IMR-90 (cell line): Measurements from ENCODE around the gene HDAC3. TPM values are rescaled to one million over a fixed set of nuclear protein-coding genes. Genes with fewer than 3 reads are reported as not detected.

Source experiments
- ATAC-seq: fragments of 200-7000 bp; cut with Tn5 transposase; 2 replicates; pipeline ENCODE4 v1.9.1; 2020; ENCODE audit warnings: low read depth, mild to moderate bottlenecking, moderate library complexity
- BruUV-seq: library from RNA; stranded (reverse); fragments of 400-500 nt; replicated peaks from 2 replicates; lab custom pipeline; 2021; lab: Mats Ljungman, UMichigan
- CTCF ChIA-PET: fragments of 300-600 bp; formaldehyde crosslinking; extraction: SDS; loops from one replicate; lab custom pipeline; 2021; ENCODE audit warnings: antibody characterized with exemption; lab: Yijun Ruan, JAX
- POLR2A ChIA-PET: fragments of 300-600 bp; sonication (Branson Sonifier 250); formaldehyde crosslinking; loops from one replicate; lab custom pipeline; 2022; ENCODE audit warnings: antibody characterized with exemption; ENCODE audit not compliant: unreplicated experiment; lab: Charles Lee
- DNase-seq: peaks from one replicate; pipeline ENCODE4 v3.0.0; 2013
- H2AFZ ChIP-seq: replicated peaks from 2 replicates; pipeline ENCODE3; 2013; ENCODE audit warnings: low read length, mild to moderate bottlenecking; ENCODE audit not compliant: poor library complexity
- H2AK5ac ChIP-seq: 2 replicates; pipeline ENCODE4 v1.6.1; 2013; ENCODE audit warnings: low read depth, low read length, inconsistent platforms
- H2AK9ac ChIP-seq: replicated peaks from 2 replicates; pipeline ENCODE3; 2013; ENCODE audit warnings: mild to moderate bottlenecking, low read depth, low read length, moderate library complexity; ENCODE audit not compliant: poor library complexity
- H2BK120ac ChIP-seq: 2 replicates; pipeline ENCODE4 v1.6.1; 2013; ENCODE audit warnings: low read depth, low read length, inconsistent platforms
- H2BK15ac ChIP-seq: 3 replicates; pipeline ENCODE4 v1.6.1; 2013; ENCODE audit warnings: low read depth, low read length, inconsistent platforms
- H2BK20ac ChIP-seq: 2 replicates; pipeline ENCODE4 v1.6.1; 2013; ENCODE audit warnings: low read depth, mild to moderate bottlenecking, inconsistent platforms, low read length, moderate library complexity
- H2BK5ac ChIP-seq: 2 replicates; pipeline ENCODE4 v1.6.1; 2013; ENCODE audit warnings: mild to moderate bottlenecking, low read depth, low read length, inconsistent platforms; ENCODE audit not compliant: poor library complexity, severe bottlenecking
- H3K14ac ChIP-seq: replicated peaks from 2 replicates; pipeline ENCODE4 v1.6.1; 2013; ENCODE audit warnings: low read depth, low read length, inconsistent platforms
- H3K18ac ChIP-seq: 2 replicates; pipeline ENCODE4 v1.6.1; 2013; ENCODE audit warnings: low read depth, low read length, control low read depth
- H3K23ac ChIP-seq: 2 replicates; pipeline ENCODE4 v1.6.1; 2013; ENCODE audit warnings: low read depth, low read length, inconsistent platforms
- H3K27ac ChIP-seq: 2 replicates; pipeline ENCODE4 v1.5.1; 2013; ENCODE audit warnings: mild to moderate bottlenecking, control low read depth, low read length; ENCODE audit not compliant: insufficient read depth
- H3K27me3 ChIP-seq: 2 replicates; pipeline ENCODE4 v1.6.1; 2013; ENCODE audit warnings: low read length; ENCODE audit not compliant: control insufficient read depth, insufficient read depth
- H3K36me3 ChIP-seq: 2 replicates; pipeline ENCODE4 v1.6.1; 2013; ENCODE audit warnings: low read length, mixed read lengths; ENCODE audit not compliant: control insufficient read depth, insufficient read depth
- H3K4ac ChIP-seq: 2 replicates; pipeline ENCODE4 v1.6.1; 2013; ENCODE audit warnings: low read depth, low read length, inconsistent platforms
- H3K4me1 ChIP-seq: 2 replicates; pipeline ENCODE4 v1.6.1; 2013; ENCODE audit warnings: low read length, mixed read lengths; ENCODE audit not compliant: control insufficient read depth, insufficient read depth
- H3K4me2 ChIP-seq: 2 replicates; pipeline ENCODE4 v1.6.1; 2013; ENCODE audit warnings: low read depth, mild to moderate bottlenecking, control low read depth, low read length, moderate library complexity
- H3K4me3 ChIP-seq: 2 replicates; pipeline ENCODE4 v1.5.1; 2013; ENCODE audit warnings: low read depth, mild to moderate bottlenecking, control low read depth, low read length, moderate library complexity; ENCODE audit not compliant: insufficient read depth
- H3K56ac ChIP-seq: 2 replicates; pipeline ENCODE4 v1.6.1; 2013; ENCODE audit warnings: low read length, inconsistent platforms; ENCODE audit not compliant: insufficient read depth; ENCODE audit errors: extremely low read depth
- H3K79me1 ChIP-seq, 2 experiments: 2 replicates each; pipeline ENCODE4 v1.6.1; 2013; ENCODE audit warnings: low read length in 2 of 2, inconsistent platforms in 1 of 2, low read depth in 1 of 2
- H3K9ac ChIP-seq: 2 replicates; pipeline ENCODE4 v1.6.1; 2013; ENCODE audit warnings: low read depth, low read length, control low read depth
- H3K9me1 ChIP-seq: 2 replicates; pipeline ENCODE4 v1.6.1; 2013; ENCODE audit warnings: low read length, inconsistent platforms; ENCODE audit not compliant: insufficient read depth
- H3K9me3 ChIP-seq: 2 replicates; pipeline ENCODE4 v1.6.1; 2013; ENCODE audit warnings: low read length; ENCODE audit not compliant: control insufficient read depth, insufficient read depth
- H4K20me1 ChIP-seq: 2 replicates; pipeline ENCODE4 v1.6.1; 2013; ENCODE audit warnings: low read length, inconsistent platforms; ENCODE audit not compliant: insufficient read depth
- H4K5ac ChIP-seq: 2 replicates; pipeline ENCODE4 v1.6.1; 2013; ENCODE audit warnings: mild to moderate bottlenecking, low read depth, low read length, control low read depth
- H4K8ac ChIP-seq, 2 experiments: 2 replicates each; pipeline ENCODE4 v1.6.1; 2013; ENCODE audit warnings: low read depth in 2 of 2, low read length in 2 of 2, control low read depth in 1 of 2, inconsistent platforms in 1 of 2
- H4K91ac ChIP-seq: 2 replicates; pipeline ENCODE4 v1.6.1; 2013; ENCODE audit warnings: low read depth, low read length, inconsistent platforms; ENCODE audit not compliant: insufficient read depth
- BHLHE40 ChIP-seq: fragments of 150-350 bp; IDR thresholded peaks from 2 replicates; pipeline ENCODE4 v1.6.1; 2016; ENCODE audit warnings: mild to moderate bottlenecking, low read depth, low read length
- MXI1 ChIP-seq: IDR thresholded peaks from 2 replicates; pipeline ENCODE4 v1.6.1; 2012; ENCODE audit warnings: low read depth, mild to moderate bottlenecking, low read length, moderate library complexity, borderline replicate concordance
- RCOR1 ChIP-seq: IDR thresholded peaks from 2 replicates; pipeline ENCODE4 v1.6.1; 2012; ENCODE audit warnings: mild to moderate bottlenecking, low read length, improper control_type of control experiment; ENCODE audit not compliant: insufficient replicate concordance
- WGBS, 2 experiments: methylation state at CpG; one replicate each; pipeline versions ENCODE4 v1.1.5 to v1.1.7; 2013; ENCODE audit warnings: missing lambda C conversion rate in 2 of 2; ENCODE audit not compliant: insufficient read length in 1 of 2; ENCODE audit errors: extremely low coverage in 2 of 2; 5-methylcytosine and 5-hydroxymethylcytosine counted together
- dilution Hi-C: fragments of 300-500 bp; cut with HindIII; formaldehyde crosslinking; loops from one replicate; pipeline ENCODE4 v1.14.3; 2018; ENCODE audit warnings: low sequenced_read_pairs; ENCODE audit not compliant: unreplicated experiment
- in situ Hi-C: fragments of 300-500 bp; cut with MboI; formaldehyde crosslinking; loops from 3 replicates; pipeline ENCODE4 v1.14.3; 2019; ENCODE audit warnings: low sequenced_read_pairs, inconsistent platforms, mixed read lengths
- intact Hi-C: fragments of 100-400 bp; cut with micrococcal nuclease; formaldehyde crosslinking; loops from 2 replicates; pipeline ENCODE4 v1.10.0; 2022
- polyA plus RNA-seq, 3 experiments: library from polyadenylated mRNA; depleted of rRNA; stranded (reverse); fragments of >200 nt; gene quantifications; 2 replicates each; pipeline ENCODE4 v1.2.3, GENCODE V29; 2012; ENCODE audit warnings: low replicate concordance in 1 of 3
- total RNA-seq: library from RNA; depleted of rRNA; stranded (reverse); fragments of >200 nt; gene quantifications from 2 replicates; pipeline ENCODE4 v1.2.3, GENCODE V29; 2012
- TF ChIP-seq, protein P1 (sequence below): fragments of 150-350 bp; IDR thresholded peaks from 2 replicates; pipeline ENCODE4 v1.6.1; 2016; ENCODE audit warnings: low read depth, mild to moderate bottlenecking, low read length, moderate library complexity, borderline replicate concordance

The HDAC3 gene
- total and polyA plus RNA-seq, 2 of the 4 experiments (the other 2 are of a cell fraction) = 84.2 to 89.7 TPM

DNA sequence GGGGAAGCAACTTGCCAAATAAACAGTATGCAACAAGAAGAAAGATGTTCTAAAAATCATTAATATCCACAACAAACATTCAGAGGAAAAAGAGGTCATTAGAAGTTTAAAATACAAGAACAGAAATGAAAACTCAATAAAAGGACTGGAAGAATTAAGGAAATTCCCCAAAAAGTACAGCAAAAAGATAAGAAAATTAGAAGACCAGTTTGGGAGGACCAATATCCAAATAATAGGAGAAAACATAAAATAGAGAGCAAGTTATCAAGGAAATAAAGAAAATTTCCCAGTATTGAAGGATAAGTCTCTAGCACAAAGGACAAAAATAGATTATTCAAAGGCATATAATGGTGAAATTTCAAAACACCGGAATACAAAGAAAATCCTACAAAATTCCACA lies 39.8 kb downstream of the HDAC3 start:
- Histone ChIP-seq H3K4me1 (no peaks in the 10 kb centered on the region), H3K56ac (no peak overlapping the region), H2BK5ac (no peak overlapping the region), H3K36me3 (no peaks in the 10 kb centered on the region; the same call in 1 of the 2 replicates), H2BK15ac (no peak overlapping the region), H4K5ac (no peak overlapping the region), H3K4me2 (no peak overlapping the region), H3K9me1 (no peaks in the 10 kb centered on the region; the same call in 1 of the 2 replicates), H4K8ac (no peak overlapping the region), H3K4me3 (no peak overlapping the region), H2AK5ac (no peak overlapping the region), H2AK9ac (no peak overlapping the region), H3K4ac (no peak overlapping the region), H3K27ac (no peak overlapping the region), H3K9me3 (no peaks in the 10 kb centered on the region), H4K20me1 (no peaks in the 10 kb centered on the region), H2AFZ (no peak overlapping the region), H4K91ac (no peak overlapping the region), H3K18ac (no peak overlapping the region), H3K23ac (no peak overlapping the region), H3K9ac (no peak overlapping the region), H2BK120ac (no peak overlapping the region), H2BK20ac (no peak overlapping the region), H3K79me1 (peaks cover 18 to 39% of the 10 kb centered on the region in 2 experiments), H3K27me3 (no peaks in the 10 kb centered on the region), H3K14ac (no peak overlapping the region)
- intact Hi-C loops (no loop called here), in situ Hi-C loops (loop anchor here (25.0 kb wide), 1 partner anchor 910 kb away; the partner anchor contains the start of genes HARS1 and HARS2), dilution Hi-C loops (no loop called here)
- ATAC-seq (no peak), DNase-seq (no peak)
- WGBS, 2 experiments = no CpG with 5 or more reads among the region's 1 CpG
- CTCF ChIA-PET = interaction anchor here (0.6 to 2.5 kb wide), 2 partner anchors 22 to 202 kb away, joined by 3 to 9 read pairs; partner anchors contain the start of gene DIAPH1
- POLR2A ChIA-PET = no interaction called here
- no peak for TF ChIP-seq BHLHE40
- TF ChIP-seq MXI1 = no peak
- TF ChIP-seq, protein P1, sequence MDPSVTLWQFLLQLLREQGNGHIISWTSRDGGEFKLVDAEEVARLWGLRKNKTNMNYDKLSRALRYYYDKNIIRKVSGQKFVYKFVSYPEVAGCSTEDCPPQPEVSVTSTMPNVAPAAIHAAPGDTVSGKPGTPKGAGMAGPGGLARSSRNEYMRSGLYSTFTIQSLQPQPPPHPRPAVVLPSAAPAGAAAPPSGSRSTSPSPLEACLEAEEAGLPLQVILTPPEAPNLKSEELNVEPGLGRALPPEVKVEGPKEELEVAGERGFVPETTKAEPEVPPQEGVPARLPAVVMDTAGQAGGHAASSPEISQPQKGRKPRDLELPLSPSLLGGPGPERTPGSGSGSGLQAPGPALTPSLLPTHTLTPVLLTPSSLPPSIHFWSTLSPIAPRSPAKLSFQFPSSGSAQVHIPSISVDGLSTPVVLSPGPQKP = no peak
- no peak for TF ChIP-seq RCOR1
- no TSS peak for BruUV-seq
